HG03457 (cell line): Measurements from ENCODE around the gene SCMH1.

Experiments used
- ATAC-seq: cut with Tn5 transposase; IDR thresholded peaks from one replicate; pipeline ENCODE4 v1.9.1; 2021; ENCODE audit warnings: moderate number of reproducible peaks; ENCODE audit not compliant: unreplicated experiment

Gene SCMH1

DNA sequence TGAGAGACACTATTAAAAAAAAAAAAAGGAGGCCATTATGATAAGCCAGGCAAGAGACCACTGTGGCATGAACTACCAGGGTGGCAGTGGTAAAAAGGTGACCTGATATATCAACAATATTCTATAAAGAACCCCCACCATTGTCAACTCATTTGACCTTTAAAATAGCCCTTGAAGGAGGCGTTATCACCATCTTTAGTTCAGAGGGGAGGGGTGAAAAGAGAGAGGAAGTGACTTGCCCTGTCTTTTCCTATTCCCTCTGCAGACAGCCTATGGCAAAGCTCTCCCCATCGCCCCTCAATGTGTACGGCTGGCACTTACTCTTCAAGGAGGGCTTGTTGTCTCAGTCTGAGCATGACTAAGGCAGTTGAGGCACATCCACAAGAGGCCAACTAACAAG is 208.8 kb downstream of the SCMH1 start:
- no peak for ATAC-seq

DNA sequence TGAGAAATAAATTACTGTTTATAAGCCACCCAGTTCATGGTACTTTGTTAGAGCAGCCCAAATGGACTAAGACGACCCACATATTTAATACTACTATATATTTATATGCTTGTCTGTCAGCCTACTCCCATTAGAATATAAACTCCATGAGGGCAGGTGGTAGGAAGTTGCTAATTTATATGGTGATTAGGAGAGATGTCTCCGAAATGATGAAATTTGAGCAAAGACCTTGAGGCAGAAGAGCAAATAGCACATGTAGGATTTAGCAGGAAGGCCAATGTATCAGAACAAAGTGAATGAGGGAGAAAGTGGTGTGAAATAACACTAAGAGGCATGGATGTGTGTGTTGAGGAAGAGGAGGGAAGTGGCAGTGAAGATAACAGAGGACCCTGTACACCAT is 210.0 kb downstream of the SCMH1 start:
- no peak for ATAC-seq

DNA sequence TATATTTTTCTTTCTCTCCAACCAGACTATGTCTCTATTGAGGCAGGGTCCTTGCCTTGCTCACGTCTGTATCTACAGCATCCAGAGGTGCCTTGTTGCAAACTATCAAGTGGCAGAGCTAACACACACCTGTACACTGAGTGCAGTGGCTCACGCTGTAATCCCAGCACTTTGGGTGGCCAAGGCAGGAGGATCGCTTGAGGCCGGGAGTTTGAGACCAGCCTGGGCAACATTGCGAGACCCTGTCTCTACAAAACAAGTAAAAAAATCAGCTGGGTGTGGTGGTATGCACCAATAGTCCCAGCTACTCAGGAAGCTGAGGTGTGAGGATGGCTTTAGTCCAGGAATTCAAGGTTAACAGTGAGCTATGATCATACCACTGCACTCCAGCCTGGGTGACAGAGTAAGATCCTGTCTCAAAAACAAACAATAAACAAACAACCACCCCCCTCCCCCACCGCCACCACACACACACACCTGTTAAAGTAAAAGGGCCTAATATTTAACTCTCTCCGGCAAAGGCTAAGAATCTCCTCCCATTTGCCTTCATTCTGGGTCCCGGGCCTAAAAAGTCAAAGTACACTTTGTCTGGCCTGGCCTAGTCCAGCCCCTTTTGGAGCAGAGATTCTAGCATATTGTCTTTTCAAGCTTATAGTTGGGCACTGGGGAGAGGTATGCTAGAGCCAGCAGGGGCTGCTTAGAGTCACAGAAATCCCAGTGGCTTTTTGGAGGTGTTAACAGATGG is 211.1 kb downstream of the SCMH1 start:
- ATAC-seq, result no peak

DNA sequence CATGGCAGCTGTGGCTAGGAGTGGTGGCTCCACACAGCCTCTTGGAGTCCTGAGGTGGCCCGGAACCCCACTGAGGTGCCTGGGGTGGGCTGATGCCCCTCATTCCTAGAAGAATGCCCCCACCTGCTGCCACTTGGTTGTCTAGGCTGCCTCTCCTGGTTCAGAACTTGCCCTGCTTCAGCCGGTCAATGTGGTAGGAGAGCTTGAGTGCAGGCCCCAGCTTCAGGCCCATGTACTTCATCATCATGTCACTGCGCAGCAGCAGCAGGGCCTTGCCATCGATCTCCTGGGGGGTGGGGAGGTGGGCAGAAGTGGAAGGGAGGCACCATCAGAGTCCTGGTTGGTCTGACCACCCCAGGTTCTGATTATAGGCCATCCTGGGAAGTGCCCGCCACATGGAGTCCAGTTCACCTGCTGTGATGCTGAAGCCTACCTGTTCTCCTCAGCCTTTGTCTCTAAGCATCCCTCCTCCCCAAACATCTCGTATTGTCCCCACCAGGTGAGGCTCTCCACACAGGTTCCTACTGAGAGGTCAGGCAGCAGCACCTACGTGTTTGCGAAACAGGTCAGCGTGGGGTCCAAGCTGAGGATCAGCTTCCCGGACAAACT is 214.0 kb downstream of the SCMH1 start:
- no peak for ATAC-seq

DNA sequence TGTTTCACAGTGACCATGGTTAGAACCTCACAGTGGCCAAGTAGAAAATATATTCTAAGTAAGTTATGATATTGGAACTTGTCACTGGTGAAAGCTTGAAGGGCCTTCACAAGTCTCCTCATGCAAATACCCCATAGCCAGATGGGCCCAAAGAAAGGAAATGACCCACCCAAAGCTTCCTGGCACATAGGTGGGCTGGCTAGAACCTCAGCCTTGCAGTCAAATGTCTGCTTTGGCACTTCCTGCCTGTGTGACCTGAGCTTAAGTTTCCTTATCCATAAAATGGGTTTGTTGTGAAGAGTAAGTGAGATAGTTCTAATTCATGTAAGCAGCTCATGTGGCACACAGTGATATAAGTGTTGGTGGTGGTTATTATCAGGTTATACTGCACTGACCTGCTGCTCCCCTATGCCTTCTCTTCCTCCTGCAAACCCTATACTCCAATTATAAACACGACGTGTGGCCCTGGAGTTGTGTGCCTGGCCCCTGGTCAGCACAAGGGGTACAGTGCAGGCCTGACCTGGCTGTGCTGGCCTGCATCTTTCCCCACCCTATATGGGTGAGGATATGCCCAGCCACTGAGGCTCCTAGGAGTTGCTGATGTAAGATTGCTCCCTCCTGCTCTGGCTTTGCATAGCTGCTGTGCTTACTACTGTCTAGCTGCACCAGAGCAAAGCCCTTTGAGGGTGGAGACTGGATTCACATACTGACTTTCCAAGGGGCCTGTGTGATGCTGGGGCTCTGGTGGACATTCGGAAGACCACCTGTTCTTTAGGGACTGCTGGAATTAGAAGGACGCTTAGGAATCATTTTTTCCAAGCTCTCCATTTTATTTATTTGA is 215.9 kb downstream of the SCMH1 start:
- ATAC-seq, result no peak

DNA sequence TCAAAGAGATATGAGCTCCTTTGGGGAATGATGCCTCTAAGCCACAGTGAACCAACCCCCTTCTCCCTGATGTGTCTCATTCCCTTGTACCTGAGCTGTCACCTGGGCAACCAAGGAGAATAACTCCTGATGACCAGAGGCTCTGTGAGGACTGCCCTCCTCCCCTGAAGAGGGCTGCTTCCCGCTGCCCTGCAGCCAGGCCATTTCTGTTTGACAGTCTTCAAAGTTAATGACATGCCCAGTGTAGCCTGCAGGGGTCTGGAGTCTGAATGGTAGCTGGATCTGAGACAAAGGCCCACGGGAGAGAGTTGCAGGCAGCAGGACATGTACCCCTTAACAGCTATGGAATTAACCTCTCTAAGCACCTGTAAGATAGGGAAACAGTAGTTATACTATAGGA is 217.2 kb downstream of the SCMH1 start:
- ATAC-seq, result no peak

DNA sequence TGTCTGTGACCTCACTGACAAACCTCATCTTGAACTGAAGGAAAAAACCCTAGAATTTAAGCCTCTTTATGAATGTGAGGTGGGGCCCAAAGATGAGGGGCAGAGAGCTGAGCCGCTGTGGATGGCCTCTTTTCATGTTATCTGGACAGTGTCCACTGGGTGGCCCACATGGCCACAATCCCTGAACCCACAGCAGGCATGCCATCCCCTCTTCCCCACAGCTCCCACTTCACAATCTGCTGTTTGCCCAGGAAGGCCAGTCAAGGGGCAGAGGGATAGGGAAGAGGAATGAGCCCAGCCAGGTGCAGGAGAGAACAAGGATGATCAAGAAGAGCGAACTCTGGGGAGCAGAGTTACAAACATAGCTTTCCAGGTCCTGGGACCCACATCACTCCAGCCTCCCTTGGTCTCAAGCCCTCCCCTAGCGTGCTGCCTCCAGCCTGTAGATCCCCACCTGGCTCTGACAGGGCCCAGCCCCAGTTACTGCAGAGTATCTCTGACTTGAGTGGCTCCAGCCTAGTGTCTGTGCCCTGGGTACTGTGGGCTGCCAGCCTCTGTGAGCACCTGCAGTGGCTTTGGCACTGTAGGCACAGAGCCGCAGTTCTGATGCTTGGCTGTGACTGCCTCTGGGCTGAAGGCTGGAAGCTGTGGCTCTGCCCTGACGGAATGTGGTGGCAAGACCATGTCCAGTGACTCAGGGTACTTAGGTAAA is 218.7 kb downstream of the SCMH1 start:
- ATAC-seq, result no peak

DNA sequence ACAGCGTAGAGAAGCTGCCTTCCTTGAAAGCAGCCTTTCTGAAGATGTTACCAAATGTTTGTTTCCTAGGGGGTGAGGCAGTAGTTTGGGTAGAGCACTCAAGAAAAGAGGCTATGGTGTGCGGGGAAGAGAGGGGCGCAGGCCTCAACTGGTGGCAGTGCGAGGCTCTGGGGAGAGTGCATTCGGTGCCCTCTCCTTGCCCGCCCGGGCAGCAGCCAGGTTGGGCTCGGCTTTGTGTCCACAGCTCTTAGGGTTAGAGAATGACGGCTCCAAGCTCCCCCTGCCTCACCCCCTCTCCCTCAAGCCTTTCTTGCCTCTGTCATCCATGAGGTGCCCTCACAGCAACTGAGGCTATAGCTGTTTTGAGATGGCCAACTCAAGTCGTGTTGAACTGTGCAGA is 219.7 kb downstream of the SCMH1 start:
- no peak for ATAC-seq

DNA sequence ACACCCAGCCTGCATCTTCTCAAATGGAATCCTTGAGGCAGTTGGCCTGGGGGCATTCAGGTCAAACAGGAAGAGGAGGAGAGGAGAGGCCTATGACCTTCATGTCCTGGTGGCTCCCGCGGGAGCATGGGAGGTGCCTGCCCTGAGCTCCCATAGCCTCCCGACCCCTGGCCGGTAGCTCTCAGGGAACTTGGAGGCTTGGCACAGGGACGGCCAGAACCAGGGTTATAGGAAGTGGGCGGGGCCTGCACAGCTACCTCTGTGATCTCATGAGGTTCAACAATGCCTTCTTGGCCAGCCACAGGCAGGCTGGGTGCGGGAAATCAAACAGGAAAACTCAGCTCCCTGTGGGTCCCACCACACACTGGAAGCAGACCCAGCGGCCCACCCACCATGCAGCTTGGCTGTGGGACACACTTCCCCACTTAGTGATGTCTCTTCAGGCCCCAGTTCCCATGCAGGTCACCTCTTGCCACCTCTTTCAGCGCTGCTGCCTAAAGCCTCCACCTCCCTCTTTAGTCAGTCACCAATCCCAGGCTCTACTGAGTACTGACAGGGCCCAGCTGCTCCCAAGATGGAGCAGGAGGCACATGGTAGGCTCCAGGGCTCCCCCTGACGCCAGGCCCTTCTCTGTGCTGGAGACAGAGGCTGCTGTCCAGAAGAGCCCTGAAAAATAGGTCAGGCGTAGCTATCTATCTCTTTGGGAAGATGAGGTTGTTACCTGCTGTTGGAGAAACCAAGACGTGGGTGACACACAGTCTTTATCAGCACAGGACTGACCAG is 220.4 kb downstream of the SCMH1 start, which contains the start of gene SLFNL1:
Gene SLFNL1, minus strand, starts transcription at position 200 of the 783 bp plus-strand sequence. CDS start 1,065 bp downstream, outside the sequence.
- ATAC-seq, result no peak

DNA sequence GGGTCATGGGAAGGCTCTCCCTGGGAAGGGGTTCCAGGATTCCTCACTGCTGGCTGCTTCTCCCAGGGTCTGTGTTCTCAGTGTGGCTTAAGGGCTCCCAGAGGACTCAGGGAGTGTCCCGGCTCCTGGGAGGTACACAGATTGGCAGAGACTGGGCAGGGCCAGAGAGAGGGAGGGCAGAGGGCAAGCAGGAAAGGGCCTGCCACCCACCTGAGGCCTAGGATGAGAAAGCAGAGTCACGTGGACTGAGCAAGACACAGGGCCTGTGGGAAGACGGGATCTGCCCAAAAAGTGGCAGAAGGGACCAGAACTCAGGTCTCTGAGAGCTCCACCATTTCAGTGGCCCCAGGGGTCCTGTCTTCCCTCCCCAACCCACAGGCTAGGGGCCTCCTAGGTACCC is 221.5 kb downstream of the SCMH1 start:
- no peak for ATAC-seq

DNA sequence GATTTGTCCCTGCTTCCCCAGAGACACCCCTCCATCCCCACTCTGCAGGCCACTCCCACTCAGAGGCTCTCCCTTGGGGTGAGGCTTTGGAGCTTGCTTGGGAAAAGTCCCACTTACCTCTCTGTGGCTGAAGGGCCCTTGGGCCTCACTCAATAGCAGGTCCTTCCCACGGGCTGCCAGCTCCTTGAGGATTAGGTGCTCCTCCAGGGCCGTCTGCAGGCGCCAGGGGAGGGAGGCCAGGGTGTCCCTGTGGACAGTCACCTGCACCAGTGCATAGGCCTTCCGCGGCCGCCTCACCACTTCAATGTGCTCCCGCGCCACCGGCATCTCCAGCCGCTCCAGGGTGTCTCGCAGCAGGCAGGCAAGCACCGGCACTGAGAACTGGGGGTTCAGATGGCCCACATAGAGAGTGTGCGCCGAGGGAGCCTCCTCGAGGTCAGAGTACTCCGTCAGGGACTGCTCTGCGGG is 222.0 kb downstream of the SCMH1 start:
- no peak for ATAC-seq

DNA sequence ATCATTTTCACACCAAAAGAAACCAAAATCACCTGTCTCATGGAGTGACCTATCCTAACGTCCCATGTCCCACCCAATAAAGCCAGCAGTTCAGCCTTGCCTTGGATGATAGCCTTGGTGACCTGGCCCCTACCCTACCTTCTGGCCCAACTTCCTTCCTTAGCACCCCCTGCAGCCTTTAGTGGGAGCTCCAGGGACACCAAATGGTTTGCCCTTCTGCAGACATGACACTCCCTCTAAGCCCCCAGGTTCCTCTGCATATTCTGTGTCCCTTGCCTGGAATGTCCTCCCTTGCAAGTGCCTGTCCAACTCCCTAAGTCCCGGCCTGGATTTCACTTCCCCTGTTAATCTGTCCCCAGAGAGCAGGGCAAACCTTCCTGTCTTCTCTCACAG is 222.8 kb downstream of the SCMH1 start:
- no peak for ATAC-seq

DNA sequence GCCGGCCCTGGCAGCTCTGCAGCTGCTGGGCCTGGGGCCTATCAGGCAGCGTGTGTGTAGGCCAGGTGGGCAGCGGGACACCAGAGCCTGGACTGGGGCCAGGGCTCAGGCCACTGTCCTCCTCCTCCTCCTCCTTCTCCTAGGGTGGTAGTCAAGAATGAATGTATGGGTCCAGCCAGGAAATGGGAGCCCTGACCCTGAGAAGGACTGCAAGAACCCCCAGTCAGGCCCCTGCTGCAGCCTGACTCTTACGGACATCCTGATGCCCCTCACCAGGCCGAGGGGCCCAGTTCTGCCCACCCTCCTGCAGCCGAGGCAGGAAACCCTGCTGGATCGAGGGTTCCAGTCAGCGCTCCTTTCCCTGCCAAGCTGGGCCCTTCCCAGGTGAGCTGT is 224.1 kb downstream of the SCMH1 start:
- ATAC-seq, result no peak

DNA sequence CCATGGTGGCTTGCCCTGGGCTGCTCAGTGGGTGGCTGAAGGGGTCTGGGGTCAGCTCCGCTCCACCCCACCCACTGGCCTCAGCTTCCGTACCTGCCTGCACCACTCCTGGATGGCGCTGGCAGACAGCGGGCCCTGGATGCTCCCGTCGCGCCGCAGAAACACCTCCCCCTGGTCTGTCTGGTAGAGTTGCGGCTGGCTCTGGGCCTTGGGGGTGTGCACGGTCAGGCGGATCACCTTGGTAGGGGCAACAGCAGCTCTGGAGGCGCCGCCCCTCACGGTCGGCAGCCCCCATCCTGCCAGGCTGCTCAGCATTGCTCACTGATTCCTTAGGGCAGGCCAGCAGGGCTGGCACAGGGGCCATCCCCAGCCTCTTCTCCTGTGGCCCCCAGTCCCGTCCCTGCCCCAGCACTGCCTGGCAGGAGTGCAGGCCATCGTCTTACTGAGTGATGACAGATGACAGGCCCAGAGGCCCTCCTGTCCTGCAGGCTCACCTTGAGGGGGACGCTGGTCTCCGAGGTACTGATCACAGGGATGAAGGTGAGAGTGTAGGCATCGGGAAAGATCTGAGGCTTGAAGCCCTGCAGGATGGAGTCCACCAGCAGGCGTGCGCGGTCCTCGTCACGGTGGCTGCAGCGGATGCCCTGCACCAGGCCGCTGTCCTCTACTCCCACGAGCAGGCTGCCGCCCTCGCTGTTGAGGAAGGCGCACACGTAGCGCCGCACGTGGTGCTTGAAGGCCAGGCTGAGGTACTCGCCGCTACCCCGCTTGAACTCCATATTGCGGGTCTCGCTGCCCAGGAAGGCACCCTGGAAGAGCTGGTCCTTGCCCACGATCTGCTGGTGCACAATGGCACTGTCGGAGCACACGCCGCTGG is 224.7 kb downstream of the SCMH1 start:
- no peak for ATAC-seq

DNA sequence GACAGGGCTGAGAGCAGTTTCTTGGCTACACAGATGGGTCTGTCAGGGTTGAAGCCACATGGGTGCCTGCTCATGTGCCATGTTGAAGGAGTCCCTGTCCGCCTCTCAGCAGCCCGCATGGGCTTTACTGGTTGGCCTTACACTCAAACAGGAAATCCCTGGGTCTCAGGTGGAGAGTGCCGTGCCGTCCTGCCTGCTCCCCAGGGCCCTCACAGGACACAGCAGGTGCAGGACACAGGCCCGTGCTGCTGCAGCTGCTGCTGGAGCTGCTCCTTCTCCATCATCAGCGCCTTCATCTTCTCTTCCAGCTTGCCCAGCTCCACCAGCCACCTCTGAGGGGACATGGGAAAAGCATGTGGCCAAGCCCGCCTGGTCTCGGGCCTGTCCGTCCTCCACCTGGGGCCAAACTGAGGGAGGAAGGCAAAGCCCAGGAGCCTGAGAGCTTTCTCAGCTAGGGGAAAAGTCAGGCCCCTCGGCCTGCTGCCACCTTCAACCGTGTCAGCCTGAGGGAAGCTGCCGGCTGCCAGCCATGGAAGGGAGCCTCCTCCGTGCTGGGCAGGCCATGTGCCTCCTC is 226.1 kb downstream of the SCMH1 start:
- ATAC-seq, result no peak

DNA sequence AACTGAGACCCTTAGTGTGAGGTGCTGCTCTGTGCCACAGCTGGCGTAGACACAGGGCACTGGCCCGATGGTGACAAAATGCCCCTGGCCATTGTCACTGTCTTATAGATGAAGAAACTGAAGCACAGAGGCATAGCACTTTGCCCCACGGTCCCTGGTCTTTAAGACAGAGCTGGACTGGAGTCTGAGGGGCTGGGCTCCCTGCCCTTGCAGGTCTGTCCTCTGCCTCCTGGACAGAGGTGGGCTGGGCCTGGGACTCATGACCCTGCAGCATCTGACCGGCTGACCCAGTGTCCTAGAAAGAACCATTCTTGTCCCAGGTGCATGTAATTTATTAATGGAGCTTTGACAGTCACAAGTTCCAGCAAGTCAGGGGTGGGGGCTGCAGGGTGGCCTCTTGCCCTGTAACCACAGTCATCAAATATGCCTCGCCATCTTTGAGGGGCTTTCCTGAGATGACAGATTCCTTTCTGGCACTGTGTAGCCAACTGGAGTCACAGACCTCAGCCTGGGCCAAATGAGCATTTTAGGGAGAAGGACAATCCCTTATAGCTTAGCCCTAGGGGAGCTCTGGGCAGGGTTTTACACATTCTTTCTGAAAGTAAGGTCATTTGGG is 226.7 kb downstream of the SCMH1 start:
- no peak for ATAC-seq

DNA sequence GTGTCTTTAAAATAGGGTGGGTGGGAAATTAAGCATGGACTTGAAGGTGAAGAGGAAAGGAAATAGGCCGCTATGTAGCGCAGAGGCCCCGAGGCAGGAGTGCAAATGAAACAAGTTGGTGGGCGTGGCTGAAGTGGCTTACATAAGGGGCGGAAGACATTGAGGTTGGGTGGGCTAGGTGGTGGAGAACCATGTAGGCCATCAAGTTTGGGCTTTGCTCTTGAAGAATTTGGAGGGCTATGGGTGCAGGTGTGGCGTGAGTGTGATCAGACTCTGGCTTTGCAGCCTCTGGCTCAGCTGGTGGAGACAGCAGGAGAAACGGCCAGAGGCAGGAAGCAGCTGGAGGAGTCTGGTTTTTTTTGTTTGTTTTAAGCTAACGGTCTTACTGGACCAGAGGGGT is 227.2 kb downstream of the SCMH1 start:
- no peak for ATAC-seq

DNA sequence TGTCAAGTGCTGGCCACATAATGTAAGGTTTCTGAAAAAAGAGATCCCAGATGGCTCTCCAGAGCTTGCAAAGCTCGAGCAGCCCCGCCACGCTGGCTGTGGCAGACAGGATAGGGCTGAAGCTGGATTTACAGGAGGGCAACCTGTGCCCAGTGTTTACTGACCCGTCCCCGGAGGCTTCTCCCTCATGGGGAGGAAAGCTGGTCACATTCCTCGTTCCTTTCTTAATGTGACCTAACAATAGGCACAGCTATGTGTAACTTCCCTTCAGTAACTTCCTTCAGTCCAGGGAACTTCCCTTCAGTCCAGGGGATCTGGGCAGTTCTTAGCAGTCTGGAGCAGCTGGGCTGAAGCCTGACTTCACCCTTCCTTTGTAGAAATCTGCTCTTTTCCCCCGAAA is 228.3 kb downstream of the SCMH1 start:
- ATAC-seq, result no peak

DNA sequence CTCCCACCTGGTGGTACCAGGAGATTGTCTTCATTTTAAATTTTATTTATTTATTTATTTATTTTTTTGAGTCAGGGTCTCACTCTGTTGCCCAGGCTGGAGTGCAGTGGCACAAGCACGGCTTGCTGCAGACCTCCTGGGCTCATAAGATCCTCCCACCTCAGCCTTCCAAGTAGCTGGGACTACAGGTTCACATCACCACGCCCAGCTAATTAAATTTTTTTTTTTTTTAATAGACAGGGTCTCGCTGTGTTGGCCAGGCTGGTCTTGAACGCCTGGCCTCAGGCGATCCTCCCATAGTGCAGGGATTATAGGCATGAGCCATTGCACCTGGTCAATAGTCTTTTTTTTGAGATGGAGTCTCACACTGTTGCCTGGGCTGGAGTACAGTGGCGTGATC is 229.1 kb downstream of the SCMH1 start:
- ATAC-seq, result no peak
